ENCODE data around the gene SLC31A1. TPM values are rescaled to one million over a fixed set of nuclear protein-coding genes. Genes with fewer than 3 reads are reported as not detected.

The SLC31A1 gene
- total and polyA plus RNA-seq, 5 donors from 2014 or later, result 3.1 to 6.1 (median 4.8) TPM

DNA sequence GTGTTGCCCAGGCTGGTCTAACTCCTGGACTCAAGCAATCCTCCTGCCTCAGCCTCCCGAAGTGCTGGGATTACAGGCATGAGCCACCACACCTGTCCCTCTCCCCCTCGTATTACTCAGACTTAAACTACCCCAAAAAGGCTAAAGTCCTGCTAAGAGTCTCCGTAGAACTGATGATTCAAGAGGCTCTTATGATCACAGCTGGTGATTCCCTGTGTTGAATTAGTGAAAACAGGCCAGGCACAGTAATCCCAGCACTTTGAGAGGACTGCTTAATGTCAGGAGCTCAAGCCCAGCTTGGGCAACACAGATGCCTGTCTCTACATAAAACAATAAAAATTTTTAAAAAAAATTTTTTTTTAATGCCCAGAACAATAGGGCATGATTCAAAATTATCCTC is 44.8 kb downstream of the SLC31A1 start:
- peaks cover 45% of the 10 kb centered on the region for H3K36me3 ChIP-seq (ENCODE audit: control insufficient read depth, insufficient read depth, low read length)
- no peak for DNase-seq
- Mint-ChIP-seq H3K36me3 (peaks cover 37% of the 10 kb centered on the region), H3K4me1 (peaks cover 12 to 17% (median 15%) of the 10 kb centered on the region in 4 donors), H3K27ac (peak overlapping the region in 1 of 3 donors; percentile 56), H3K4me3 (no peak overlapping the region), H3K27me3 (no peaks in the 10 kb centered on the region), H3K9me3 (peaks cover 0 to 2% (median 0%) of the 10 kb centered on the region in 7 donors)
- H3K9me3 ChIP-seq (ENCODE audit: control insufficient read depth in 2 of 2, low read length in 2 of 2), result no peaks in the 10 kb centered on the region
- H3K4me3 ChIP-seq (ENCODE audit: low read depth, low read length), result no peak overlapping the region
- no peak overlapping the region for H3K27ac ChIP-seq (ENCODE audit: insufficient read depth, low read length, poor library complexity, severe bottlenecking)
- no peak for ATAC-seq (ENCODE audit: low read depth in 2 of 2)
- no peaks in the 10 kb centered on the region for H3K27me3 ChIP-seq (ENCODE audit: control insufficient read depth, insufficient read depth, low read length)
- H3K4me1 ChIP-seq (ENCODE audit: control insufficient read depth, insufficient read depth, low read length, poor library complexity, severe bottlenecking), result no peaks in the 10 kb centered on the region

DNA sequence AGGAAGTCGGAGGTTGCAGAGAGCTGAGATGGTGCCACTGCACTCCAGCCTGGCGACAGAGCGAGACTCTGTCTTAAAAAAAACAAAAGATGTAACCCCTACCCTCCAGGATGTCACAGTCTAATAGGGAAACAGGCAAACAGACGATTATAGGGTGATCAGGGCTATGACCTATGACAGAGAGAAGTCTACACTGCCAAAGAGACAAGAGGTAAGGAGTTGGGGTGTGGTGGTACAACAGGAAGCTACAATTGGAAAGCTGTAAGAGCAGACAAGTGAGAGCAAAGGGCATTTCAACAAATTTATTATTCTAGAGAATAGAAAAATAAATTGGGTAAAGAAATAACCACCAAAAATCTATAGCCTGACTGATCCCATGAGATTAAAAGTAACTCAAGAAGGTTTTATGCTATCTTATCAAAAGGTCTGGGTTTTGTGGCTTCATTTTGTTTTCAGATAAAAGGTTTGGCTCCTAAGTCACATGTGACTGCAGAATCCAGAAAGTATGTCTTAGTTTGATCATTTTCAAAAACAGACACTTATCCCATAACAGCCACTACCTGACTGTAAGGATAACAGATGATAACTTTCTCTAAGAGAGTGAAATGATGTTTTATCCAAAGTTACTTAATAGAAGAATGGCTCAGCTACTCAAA is 46.7 kb downstream of the SLC31A1 start:
- Mint-ChIP-seq H3K27ac (peak overlapping the region in 2 of 3 donors; percentile 78 to 79), H3K4me3 (peak overlapping the region in 1 of 4 donors; percentile 21), H3K27me3 (no peaks in the 10 kb centered on the region), H3K4me1 (peaks cover 12 to 22% (median 17%) of the 10 kb centered on the region in 4 donors), H3K36me3 (peaks cover 37% of the 10 kb centered on the region), H3K9me3 (peaks cover 0 to 2% (median 0%) of the 10 kb centered on the region in 7 donors)
- Histone ChIP-seq H3K9me3 (ENCODE audit: control insufficient read depth in 2 of 2, low read length in 2 of 2) (no peaks in the 10 kb centered on the region), H3K4me3 (ENCODE audit: low read depth, low read length) (no peak overlapping the region), H3K36me3 (ENCODE audit: control insufficient read depth, insufficient read depth, low read length) (peaks cover 63% of the 10 kb centered on the region), H3K4me1 (ENCODE audit: control insufficient read depth, insufficient read depth, low read length, poor library complexity, severe bottlenecking) (no peaks in the 10 kb centered on the region), H3K27ac (ENCODE audit: insufficient read depth, low read length, poor library complexity, severe bottlenecking) (no peak overlapping the region), H3K27me3 (ENCODE audit: control insufficient read depth, insufficient read depth, low read length) (no peaks in the 10 kb centered on the region)
- no peak for DNase-seq
- ATAC-seq (ENCODE audit: low read depth in 2 of 2), result no peak

DNA sequence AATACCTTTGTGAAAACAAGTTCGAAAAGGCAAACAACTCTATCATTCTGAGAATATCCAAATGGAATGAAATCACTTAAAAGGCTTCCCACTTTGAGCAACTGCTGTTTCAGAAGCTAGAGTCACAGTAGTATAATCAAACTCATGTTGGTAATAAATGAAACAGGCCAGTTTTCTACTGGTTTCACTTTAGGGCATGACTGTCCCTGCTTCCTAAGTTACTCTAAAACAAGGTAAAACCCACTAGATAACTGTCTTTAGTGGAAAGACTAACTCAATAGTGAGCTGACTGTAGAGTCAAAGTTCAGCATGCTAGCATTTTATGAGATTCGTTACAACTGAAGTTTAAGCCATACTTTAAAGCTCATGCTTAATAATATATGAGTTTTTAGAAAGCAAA is 48.0 kb downstream of the SLC31A1 start:
- Histone ChIP-seq H3K36me3 (ENCODE audit: control insufficient read depth, insufficient read depth, low read length) (peaks cover 67% of the 10 kb centered on the region), H3K4me3 (ENCODE audit: low read depth, low read length) (no peak overlapping the region), H3K27ac (ENCODE audit: insufficient read depth, low read length, poor library complexity, severe bottlenecking) (no peak overlapping the region), H3K4me1 (ENCODE audit: control insufficient read depth, insufficient read depth, low read length, poor library complexity, severe bottlenecking) (peaks cover 5% of the 10 kb centered on the region), H3K27me3 (ENCODE audit: control insufficient read depth, insufficient read depth, low read length) (no peaks in the 10 kb centered on the region), H3K9me3 (ENCODE audit: control insufficient read depth in 2 of 2, low read length in 2 of 2) (no peaks in the 10 kb centered on the region)
- ATAC-seq (ENCODE audit: low read depth in 2 of 2), result no peak
- DNase-seq, result peak in 1 of 3 donors; percentile 8
- Mint-ChIP-seq H3K4me3 (peak overlapping the region in 1 of 4 donors; percentile 21), H3K9me3 (no peaks in the 10 kb centered on the region), H3K36me3 (peaks cover 40% of the 10 kb centered on the region), H3K4me1 (peaks cover 14 to 28% (median 21%) of the 10 kb centered on the region in 4 donors), H3K27ac (no peak overlapping the region), H3K27me3 (no peaks in the 10 kb centered on the region)

DNA sequence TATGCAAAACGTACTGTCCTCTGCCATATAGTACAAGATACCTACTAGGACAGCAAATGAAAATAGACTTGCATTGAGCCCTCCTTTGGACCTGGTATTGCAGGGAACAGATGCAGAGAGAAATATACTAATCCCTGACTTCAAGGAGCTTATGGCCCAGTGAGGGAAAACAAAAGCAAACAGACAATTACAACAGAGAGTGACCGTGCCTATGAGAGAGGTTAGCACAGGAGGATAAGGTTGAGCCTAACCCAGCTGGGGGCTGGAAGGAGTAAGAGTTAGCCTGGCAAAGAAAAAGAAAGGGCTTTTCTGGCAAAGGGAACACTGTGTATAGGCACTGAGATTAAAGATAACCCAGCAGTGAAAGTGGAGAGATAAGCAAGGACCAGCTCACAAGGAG is 48.5 kb downstream of the SLC31A1 start:
- Histone ChIP-seq H3K27me3 (ENCODE audit: control insufficient read depth, insufficient read depth, low read length) (no peaks in the 10 kb centered on the region), H3K4me1 (ENCODE audit: control insufficient read depth, insufficient read depth, low read length, poor library complexity, severe bottlenecking) (peaks cover 10% of the 10 kb centered on the region), H3K4me3 (ENCODE audit: low read depth, low read length) (no peak overlapping the region), H3K36me3 (ENCODE audit: control insufficient read depth, insufficient read depth, low read length) (peaks cover 67% of the 10 kb centered on the region), H3K27ac (ENCODE audit: insufficient read depth, low read length, poor library complexity, severe bottlenecking) (no peak overlapping the region), H3K9me3 (ENCODE audit: control insufficient read depth in 2 of 2, low read length in 2 of 2) (no peaks in the 10 kb centered on the region)
- no peaks in the 10 kb centered on the region for H3K27me3 Mint-ChIP-seq
- H3K4me1 Mint-ChIP-seq, result peaks cover 14 to 32% (median 22%) of the 10 kb centered on the region in 4 donors
- peak overlapping the region in 2 of 3 donors; percentile 8 to 16 for H3K27ac Mint-ChIP-seq
- H3K4me3 Mint-ChIP-seq, result peak overlapping the region in 1 of 4 donors; percentile 21
- no peaks in the 10 kb centered on the region for H3K9me3 Mint-ChIP-seq
- no peak for DNase-seq
- peaks cover 39% of the 10 kb centered on the region for H3K36me3 Mint-ChIP-seq
- no peak for ATAC-seq (ENCODE audit: low read depth in 2 of 2)

DNA sequence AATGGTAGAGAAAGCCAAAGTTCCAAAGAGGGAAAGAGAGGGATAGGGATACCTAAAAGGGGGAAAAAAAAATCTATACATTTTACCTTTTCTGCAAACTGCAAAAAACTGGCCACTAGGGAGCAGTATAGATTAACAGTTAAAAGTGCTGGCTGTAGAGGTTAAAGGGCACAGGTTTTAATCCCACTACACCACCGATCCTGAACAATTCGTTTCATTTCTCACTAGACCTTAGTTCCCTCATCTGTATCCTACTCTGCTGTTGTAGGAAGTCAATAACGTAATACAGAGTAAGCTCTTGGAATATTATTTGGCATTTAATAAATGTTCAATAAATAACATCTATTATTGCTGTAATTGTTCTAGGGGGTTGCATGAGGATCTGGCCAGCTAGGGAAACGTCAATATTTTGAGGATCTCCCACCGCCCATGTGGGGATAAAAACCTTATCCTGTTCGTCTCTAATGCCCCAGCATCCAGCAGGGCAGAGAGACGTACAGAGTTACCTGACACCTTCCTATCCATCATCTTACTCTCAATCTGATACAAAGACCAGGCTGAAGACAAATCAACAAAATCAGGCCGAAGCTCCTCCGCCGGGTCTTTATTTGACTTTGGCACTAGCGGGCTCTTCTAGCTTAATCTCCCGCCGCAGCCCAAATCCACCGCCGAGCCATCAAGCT is 53.3 kb downstream of the SLC31A1 start:
- peak; percentile 32 to 74 (median 69) for DNase-seq
- peak overlapping the region; percentile 92 for H3K4me3 ChIP-seq (ENCODE audit: low read depth, low read length)
- H3K4me3 Mint-ChIP-seq, result no peak overlapping the region
- H3K27ac Mint-ChIP-seq, result no peak overlapping the region
- peaks cover 30% of the 10 kb centered on the region for H3K4me1 ChIP-seq (ENCODE audit: control insufficient read depth, insufficient read depth, low read length, poor library complexity, severe bottlenecking)
- H3K27me3 Mint-ChIP-seq, result no peaks in the 10 kb centered on the region
- peak overlapping the region; percentile 95 for H3K27ac ChIP-seq (ENCODE audit: insufficient read depth, low read length, poor library complexity, severe bottlenecking)
- H3K9me3 ChIP-seq (ENCODE audit: control insufficient read depth in 2 of 2, low read length in 2 of 2), result no peaks in the 10 kb centered on the region
- H3K4me1 Mint-ChIP-seq, result peaks cover 14 to 43% (median 31%) of the 10 kb centered on the region in 4 donors
- ATAC-seq (ENCODE audit: low read depth in 2 of 2), result peak; percentile 3 to 14
- peaks cover 56% of the 10 kb centered on the region for H3K36me3 ChIP-seq (ENCODE audit: control insufficient read depth, insufficient read depth, low read length)
- no peaks in the 10 kb centered on the region for H3K9me3 Mint-ChIP-seq
- peaks cover 36% of the 10 kb centered on the region for H3K36me3 Mint-ChIP-seq
- H3K27me3 ChIP-seq (ENCODE audit: control insufficient read depth, insufficient read depth, low read length), result no peaks in the 10 kb centered on the region

DNA sequence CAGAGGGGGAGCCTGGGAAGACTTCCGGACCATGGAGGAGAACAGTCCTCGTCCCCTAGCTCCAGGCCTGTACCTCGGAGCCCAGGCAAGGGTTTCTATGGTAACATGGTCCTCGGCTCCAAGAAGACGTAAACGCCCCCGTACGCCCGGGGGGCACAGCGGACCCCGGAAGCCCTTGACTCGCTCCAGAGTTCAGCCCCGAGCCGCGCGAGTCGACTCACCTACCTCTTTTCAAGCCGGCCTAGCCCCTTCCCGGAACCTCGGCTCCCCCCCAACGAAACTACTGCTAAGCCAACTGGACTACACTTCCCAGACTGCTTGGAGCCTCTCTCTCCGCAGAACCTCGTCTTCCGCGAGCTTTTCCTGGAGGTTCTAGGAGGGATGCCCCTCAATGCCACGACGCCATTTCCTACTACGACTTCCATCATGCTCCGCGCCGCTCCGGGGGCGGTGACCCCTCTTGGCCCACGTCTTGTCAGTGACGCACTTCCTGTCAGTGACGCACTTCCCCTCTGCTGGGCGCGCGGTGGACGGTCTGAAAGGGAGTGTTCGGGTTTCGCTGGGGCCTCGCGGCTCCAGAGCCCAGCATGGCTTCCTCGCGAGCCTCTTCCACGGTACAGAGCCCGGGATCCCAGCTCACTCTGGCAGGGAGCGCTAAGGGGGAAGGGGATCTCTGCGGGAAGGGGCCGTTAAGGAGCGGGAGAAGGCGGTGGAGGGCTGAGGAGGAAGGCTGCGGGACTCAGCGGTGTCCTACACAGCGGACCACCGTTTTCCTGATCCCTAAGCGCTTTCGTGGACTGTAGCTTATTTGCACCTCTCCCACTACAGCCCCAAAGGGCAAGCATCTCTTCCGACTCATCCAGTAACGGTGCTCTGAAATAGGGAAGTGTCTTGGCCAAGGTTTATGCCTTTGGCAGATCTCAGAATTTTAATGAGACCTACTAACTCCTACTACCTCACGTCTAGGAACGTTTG is 54.1 kb downstream of the SLC31A1 start, which contains the start of the genes CDC26 and PRPF4:
CDC26 (minus strand) TSS at position 416 of the 975 bp plus-strand sequence. CDS start 3,065 bp downstream, outside the sequence.
PRPF4 (plus strand) TSS at position 502 of the 975 bp plus-strand sequence; CDS start at position 588, 86 bp downstream.
- Mint-ChIP-seq H3K36me3 (peaks cover 38% of the 10 kb centered on the region), H3K27me3 (no peaks in the 10 kb centered on the region), H3K27ac (no peak within 1 kb of the TSS), H3K4me3 (no peak within 1 kb of the TSS), H3K4me1 (peaks cover 14 to 41% (median 31%) of the 10 kb centered on the region in 4 donors), H3K9me3 (no peaks in the 10 kb centered on the region)
- Histone ChIP-seq H3K27ac (ENCODE audit: insufficient read depth, low read length, poor library complexity, severe bottlenecking) (peak within 1 kb of the TSS; percentile 95), H3K36me3 (ENCODE audit: control insufficient read depth, insufficient read depth, low read length) (peaks cover 56% of the 10 kb centered on the region), H3K4me3 (ENCODE audit: low read depth, low read length) (peak within 1 kb of the TSS; percentile 92), H3K4me1 (ENCODE audit: control insufficient read depth, insufficient read depth, low read length, poor library complexity, severe bottlenecking) (peaks cover 30% of the 10 kb centered on the region), H3K27me3 (ENCODE audit: control insufficient read depth, insufficient read depth, low read length) (no peaks in the 10 kb centered on the region), H3K9me3 (ENCODE audit: control insufficient read depth in 2 of 2, low read length in 2 of 2) (no peaks in the 10 kb centered on the region)
- ATAC-seq (ENCODE audit: low read depth in 2 of 2) (peak; percentile 95), DNase-seq (peak; percentile 94 to 98 (median 96))

DNA sequence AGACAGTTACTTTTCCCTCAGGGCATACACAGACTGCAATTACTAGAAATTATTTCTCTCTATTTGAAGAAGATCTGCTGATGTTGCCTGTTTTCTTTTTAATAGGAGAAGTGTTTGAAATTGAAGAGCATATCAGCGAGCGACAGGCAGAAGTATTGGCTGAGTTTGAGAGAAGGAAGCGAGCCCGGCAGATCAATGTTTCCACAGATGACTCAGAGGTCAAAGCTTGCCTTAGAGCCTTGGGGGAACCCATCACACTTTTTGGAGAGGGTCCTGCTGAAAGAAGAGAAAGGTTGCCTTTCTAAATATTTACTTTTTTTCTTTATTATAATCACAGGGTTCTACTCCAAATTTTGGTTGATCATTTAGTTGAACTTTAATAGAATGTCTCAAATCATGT is 57.5 kb downstream of the SLC31A1 start:
- no peaks in the 10 kb centered on the region for H3K9me3 Mint-ChIP-seq
- peaks cover 47% of the 10 kb centered on the region for H3K36me3 Mint-ChIP-seq
- Histone ChIP-seq H3K27me3 (ENCODE audit: control insufficient read depth, insufficient read depth, low read length) (no peaks in the 10 kb centered on the region), H3K27ac (ENCODE audit: insufficient read depth, low read length, poor library complexity, severe bottlenecking) (no peak overlapping the region), H3K9me3 (ENCODE audit: control insufficient read depth in 2 of 2, low read length in 2 of 2) (no peaks in the 10 kb centered on the region), H3K36me3 (ENCODE audit: control insufficient read depth, insufficient read depth, low read length) (peaks cover 56% of the 10 kb centered on the region), H3K4me3 (ENCODE audit: low read depth, low read length) (no peak overlapping the region), H3K4me1 (ENCODE audit: control insufficient read depth, insufficient read depth, low read length, poor library complexity, severe bottlenecking) (peaks cover 30% of the 10 kb centered on the region)
- H3K27ac Mint-ChIP-seq, result peak overlapping the region in 1 of 3 donors; percentile 39
- no peak for ATAC-seq (ENCODE audit: low read depth in 2 of 2)
- peaks cover 10 to 41% (median 31%) of the 10 kb centered on the region in 4 donors for H3K4me1 Mint-ChIP-seq
- H3K27me3 Mint-ChIP-seq, result no peaks in the 10 kb centered on the region
- no peak for DNase-seq
- H3K4me3 Mint-ChIP-seq, result peak overlapping the region in 2 of 4 donors; percentile 26 to 58
